ENCODE data around the gene PTPN3.

DNA sequence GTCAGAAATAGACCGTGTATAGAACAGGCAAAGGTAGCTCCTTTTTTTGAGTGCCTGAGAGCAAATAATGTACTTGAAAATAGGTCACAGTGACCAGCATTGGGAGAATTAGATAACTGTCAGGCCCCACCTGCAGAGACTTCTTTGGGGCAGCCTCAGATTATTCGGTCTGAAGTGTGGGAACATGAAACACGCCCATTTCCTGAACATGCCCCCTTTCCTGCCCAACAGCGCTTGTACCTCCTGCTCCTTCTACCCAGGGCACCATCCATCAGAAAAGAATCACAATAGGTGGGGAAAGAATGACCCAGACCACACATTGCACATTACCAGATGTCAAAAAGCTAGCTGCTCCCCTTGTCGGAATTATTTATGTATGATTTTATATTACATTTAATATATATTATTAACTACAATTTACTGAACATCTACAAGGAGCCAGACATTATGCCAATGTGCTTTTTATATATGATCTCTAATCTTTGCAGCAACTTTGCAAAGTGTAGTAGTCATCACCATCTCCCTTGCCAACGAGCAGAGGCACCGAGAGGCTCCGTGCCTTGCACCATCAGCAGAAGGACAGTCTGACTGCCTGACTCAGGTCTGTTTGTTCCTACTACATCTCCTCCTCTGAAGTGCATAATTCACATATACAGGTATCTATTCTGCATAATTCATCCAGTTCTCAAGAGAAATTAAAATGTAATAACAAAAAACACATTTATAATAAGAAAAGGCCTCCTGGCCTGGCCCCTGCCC, 39.5 kb downstream of the PTPN3 start:
- no peak for TF ChIP-seq CTCF (IDR thresholded peaks at IDR 0.05)
- TF ChIP-seq POLR2AphosphoS5 (IDR thresholded peaks at IDR 0.05), result no peak
